GM10248 (cell line): ENCODE measurements around the gene PCIF1.
"Not testable (repeated sequence)": the region's sequence is repeated elsewhere in the genome, so short reads cannot be mapped to it uniquely, and the experiment has no call there.

Experiments used
- CTCF ChIA-PET: fragments of 300-600 bp; sonication (Branson Sonifier 250); formaldehyde crosslinking; extraction: SDS; loops from one replicate; lab custom pipeline; 2021; ENCODE audit warnings: antibody characterized with exemption; lab: Yijun Ruan, JAX
- POLR2A ChIA-PET: fragments of 350-650 bp; sonication (Branson Sonifier 250); formaldehyde crosslinking; extraction: SDS; loops from one replicate; lab custom pipeline; 2020; ENCODE audit warnings: antibody characterized with exemption; lab: Yijun Ruan, JAX
- DNase-seq: peaks from one replicate; pipeline ENCODE4 v3.0.0; 2012; ENCODE audit errors: extremely low spot score
- TF ChIP-seq, protein P1 (sequence below): IDR thresholded peaks from 2 replicates; pipeline ENCODE4 v1.5.1; 2012; ENCODE audit warnings: mild to moderate bottlenecking, low read depth; ENCODE audit errors: extremely low read depth, missing control alignments, control extremely low read depth

Gene PCIF1

GRCh38 chr20:45927071-45927878, 7.2 kb upstream of the PCIF1 start:
- CTCF ChIA-PET, result interaction anchor here (1.3 to 1.6 kb wide), 3 partner anchors 10 to 23 kb away, joined by 3 to 5 read pairs (median 3); no protein-coding TSS in a partner anchor
- DNase-seq, result no peak
- POLR2A ChIA-PET, result interaction anchor here (0.6 kb wide), 1 partner anchor 17 kb away, joined by 5 read pairs; no protein-coding TSS in a partner anchor
- TF ChIP-seq, protein P1, sequence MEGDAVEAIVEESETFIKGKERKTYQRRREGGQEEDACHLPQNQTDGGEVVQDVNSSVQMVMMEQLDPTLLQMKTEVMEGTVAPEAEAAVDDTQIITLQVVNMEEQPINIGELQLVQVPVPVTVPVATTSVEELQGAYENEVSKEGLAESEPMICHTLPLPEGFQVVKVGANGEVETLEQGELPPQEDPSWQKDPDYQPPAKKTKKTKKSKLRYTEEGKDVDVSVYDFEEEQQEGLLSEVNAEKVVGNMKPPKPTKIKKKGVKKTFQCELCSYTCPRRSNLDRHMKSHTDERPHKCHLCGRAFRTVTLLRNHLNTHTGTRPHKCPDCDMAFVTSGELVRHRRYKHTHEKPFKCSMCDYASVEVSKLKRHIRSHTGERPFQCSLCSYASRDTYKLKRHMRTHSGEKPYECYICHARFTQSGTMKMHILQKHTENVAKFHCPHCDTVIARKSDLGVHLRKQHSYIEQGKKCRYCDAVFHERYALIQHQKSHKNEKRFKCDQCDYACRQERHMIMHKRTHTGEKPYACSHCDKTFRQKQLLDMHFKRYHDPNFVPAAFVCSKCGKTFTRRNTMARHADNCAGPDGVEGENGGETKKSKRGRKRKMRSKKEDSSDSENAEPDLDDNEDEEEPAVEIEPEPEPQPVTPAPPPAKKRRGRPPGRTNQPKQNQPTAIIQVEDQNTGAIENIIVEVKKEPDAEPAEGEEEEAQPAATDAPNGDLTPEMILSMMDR, result no peak

GRCh38 chr20:45931680-45932079, 2.8 kb upstream of the PCIF1 start:
- DNase-seq, POLR2A ChIA-PET: not testable (repeated sequence)
- CTCF ChIA-PET, result interaction anchor here (1.8 kb wide), 1 partner anchor 12 kb away, joined by 7 read pairs; no protein-coding TSS in a partner anchor

- POLR2A ChIA-PET, result interaction anchor here (0.9 to 2.6 kb wide), 5 partner anchors 9 to 53 kb away, joined by 3 to 14 read pairs (median 4); partner anchors contain the start of genes CTSA, NEURL2 and ZNF335
- TF ChIP-seq, protein P1, result peak; percentile 53
- peak; percentile 78 for DNase-seq
- CTCF ChIA-PET, result interaction anchor here (0.7 to 2.5 kb wide), 16 partner anchors 9 to 163 kb away, joined by 3 to 18 read pairs (median 4); partner anchors contain the start of gene ZNF335
These were observed 1.0 kb upstream of the PCIF1 start for GRCh38 chr20:45933266-45934045.

GRCh38 chr20:45934046-45934585, 367 bp upstream of the PCIF1 start:
- peak; percentile 65 for DNase-seq
- CTCF ChIA-PET, result interaction anchor here (0.7 to 2.5 kb wide), 14 partner anchors 10 to 163 kb away, joined by 3 to 18 read pairs (median 4); partner anchors contain the start of gene ZNF335
- TF ChIP-seq, protein P1, result no peak
- POLR2A ChIA-PET, result interaction anchor here (0.9 to 2.6 kb wide), 7 partner anchors 9 to 53 kb away, joined by 3 to 14 read pairs (median 4); partner anchors contain the start of genes CTSA, NEURL2 and ZNF335

- TF ChIP-seq, protein P1, result no peak
- ChIA-PET CTCF (interaction anchor here (1.3 to 5.3 kb wide), 3 partner anchors 14 to 78 kb away, joined by 4 to 43 read pairs (median 5); no protein-coding TSS in a partner anchor), POLR2A (interaction anchor here (0.6 to 2.6 kb wide), 19 partner anchors 8 to 482 kb away, joined by 3 to 14 read pairs (median 5); partner anchors contain the start of gene ZNF335)
- DNase-seq, result no peak
These were observed 1.0 kb downstream of the PCIF1 start for GRCh38 chr20:45935416-45936046.

DNA sequence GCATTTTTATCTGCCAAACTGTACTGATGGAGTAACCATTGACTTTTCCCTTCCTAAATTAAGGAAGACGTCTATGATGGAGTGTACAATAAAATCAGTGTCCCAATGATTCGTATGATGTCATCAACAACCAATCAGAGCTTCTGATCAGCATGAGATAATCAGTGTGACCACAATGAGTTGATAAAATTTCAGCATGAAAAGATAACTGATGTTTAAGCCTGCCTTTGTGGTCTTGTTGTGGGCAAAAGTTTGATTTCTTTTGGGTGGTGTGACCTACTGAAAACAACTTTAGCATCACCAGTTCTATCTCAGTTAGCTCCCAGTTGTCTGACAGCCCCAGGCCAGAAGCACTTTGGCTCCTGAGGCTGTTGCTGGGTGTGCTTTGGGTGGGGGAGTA, 3.3 kb downstream of the PCIF1 start:
- no peak for DNase-seq
- ChIA-PET CTCF (interaction anchor here (1.5 to 5.3 kb wide), 5 partner anchors 17 to 48 kb away, joined by 3 to 43 read pairs (median 7); no protein-coding TSS in a partner anchor), POLR2A (interaction anchor here (0.7 kb wide), 1 partner anchor 20 kb away, joined by 3 read pairs; no protein-coding TSS in a partner anchor)
- TF ChIP-seq, protein P1, result no peak
